Fibroblast of pulmonary artery (primary cell): ENCODE measurements around the gene MYO5A.
A peak's percentile ranks its signal among the peaks of the same experiment; 100 is the strongest.
"Not testable (repeated sequence)": the region's sequence is repeated elsewhere in the genome, so short reads cannot be mapped to it uniquely, and the experiment has no call there.

Experiments
- DNase-seq: peaks from one replicate; pipeline ENCODE4 v3.0.0-alpha.2; 2010; ENCODE audit warnings: low read depth
- H3K4me3 ChIP-seq: replicated peaks from 2 replicates; pipeline ENCODE4 v1.5.1; 2011; ENCODE audit warnings: low read depth, mild to moderate bottlenecking, control low read depth, low read length, moderate library complexity
- CTCF ChIP-seq: IDR thresholded peaks from 2 replicates; pipeline ENCODE4 v1.5.1; 2011; ENCODE audit warnings: mild to moderate bottlenecking, control low read depth, low read length, inconsistent platforms; ENCODE audit errors: missing control alignments

The MYO5A gene

GRCh38 chr15:52462806-52463360 lies 65.8 kb downstream of the MYO5A start:
- no peak for TF ChIP-seq CTCF
- H3K4me3 ChIP-seq, result no peak overlapping the region
- DNase-seq, result no peak

- not testable (repeated sequence) for H3K4me3 ChIP-seq, DNase-seq
Observed at GRCh38 chr15:52459701-52460100, 69.0 kb downstream of the MYO5A start.

- not testable (repeated sequence) for DNase-seq, H3K4me3 ChIP-seq
Observed at GRCh38 chr15:52459265-52459664, 69.4 kb downstream of the MYO5A start.

GRCh38 chr15:52448011-52448890 lies 80.4 kb downstream of the MYO5A start:
- no peak overlapping the region for H3K4me3 ChIP-seq
- TF ChIP-seq CTCF, result no peak
- no peak for DNase-seq

GRCh38 chr15:52445954-52446353 lies 82.7 kb downstream of the MYO5A start:
- DNase-seq, result no peak
- no peak overlapping the region for H3K4me3 ChIP-seq
- no peak for TF ChIP-seq CTCF

- no peak overlapping the region for H3K4me3 ChIP-seq
- TF ChIP-seq CTCF, result no peak
Observed at GRCh38 chr15:52445553-52445952, 83.1 kb downstream of the MYO5A start.

GRCh38 chr15:52443205-52443604 lies 85.5 kb downstream of the MYO5A start:
- not testable (repeated sequence) for H3K4me3 ChIP-seq, DNase-seq

More at GRCh38 chr15:52445553-52445952, 83.1 kb downstream of the MYO5A start:
- DNase-seq, result no peak

- H3K4me3 ChIP-seq, result no peak overlapping the region
- no peak for TF ChIP-seq CTCF
- DNase-seq, result peak; percentile 20
Observed at GRCh38 chr15:52441841-52442240, 86.8 kb downstream of the MYO5A start.
